ENCODE data around the gene COTL1.

- TF ChIP-seq CTCF (IDR thresholded peaks at IDR 0.05) = no peak
- TF ChIP-seq POLR2A (IDR thresholded peaks at IDR 0.05) = no peak
Measured at GRCh38 chr16:84538222-84538840, 79.5 kb downstream of the COTL1 start.

Measured in heart left ventricle (tissue), 13 donors.